ENCODE measurements around the gene ERCC4.

- TF ChIP-seq CTCF (IDR thresholded peaks at IDR 0.05) (no peak), POLR2A (IDR thresholded peaks at IDR 0.05) (no peak)
These were observed 42.3 kb downstream of the ERCC4 start for GRCh38 chr16:13962232-13962631.
